GM21381 (cell line): ENCODE results near the gene CRIP1.

Source experiments
- ATAC-seq: cut with Tn5 transposase; IDR thresholded peaks from one replicate; pipeline ENCODE4 v1.9.1; 2021; ENCODE audit warnings: mild to moderate bottlenecking, moderate library complexity; ENCODE audit not compliant: unreplicated experiment

Gene CRIP1

GRCh38 chr14:105469456-105470349 is 17.0 kb upstream of the CRIP1 start:
- ATAC-seq = no peak

GRCh38 chr14:105470350-105471296 is 16.1 kb upstream of the CRIP1 start:
- no peak for ATAC-seq

GRCh38 chr14:105471297-105471821 is 15.3 kb upstream of the CRIP1 start:
- ATAC-seq = no peak

GRCh38 chr14:105471823-105472485 is 14.7 kb upstream of the CRIP1 start:
- ATAC-seq = no peak

GRCh38 chr14:105472486-105472991 is 14.1 kb upstream of the CRIP1 start:
- no peak for ATAC-seq

GRCh38 chr14:105473033-105473676 is 13.5 kb upstream of the CRIP1 start:
- no peak for ATAC-seq

- no peak for ATAC-seq
Observed at GRCh38 chr14:105473677-105474482, 12.8 kb upstream of the CRIP1 start.

GRCh38 chr14:105474483-105475268 is 12.0 kb upstream of the CRIP1 start, which contains the start of gene CRIP2:
CRIP2 (plus strand) TSS chr14:105474821; CDS start chr14:105474863, 42 bp downstream.
- ATAC-seq = no peak

- ATAC-seq = no peak
Observed at GRCh38 chr14:105475269-105476096, 11.2 kb upstream of the CRIP1 start.

- ATAC-seq = no peak
Observed at GRCh38 chr14:105476097-105476830, 10.4 kb upstream of the CRIP1 start.

GRCh38 chr14:105476831-105477659 is 9.6 kb upstream of the CRIP1 start:
- ATAC-seq = no peak

GRCh38 chr14:105477660-105478397 is 8.9 kb upstream of the CRIP1 start:
- ATAC-seq = no peak

- ATAC-seq = no peak
Observed at GRCh38 chr14:105478398-105479251, 8.1 kb upstream of the CRIP1 start.

- ATAC-seq = no peak
Observed at GRCh38 chr14:105479431-105480158, 7.1 kb upstream of the CRIP1 start.
